Stimulated activated CD8-positive, alpha-beta memory T cell treated with anti-CD3 and anti-CD28 coated beads, Interleukin-4, amount 100 ng/mL, for 1 hour (primary cell): Measurements from ENCODE around the gene ZMAT5.

Experiments used
- DNase-seq, 2 donors: peaks; one replicate each; pipeline ENCODE4 v3.0.0-alpha.2; 2020; ENCODE audit warnings: low read depth in 2 of 2, low spot score in 1 of 2

Gene ZMAT5

DNA sequence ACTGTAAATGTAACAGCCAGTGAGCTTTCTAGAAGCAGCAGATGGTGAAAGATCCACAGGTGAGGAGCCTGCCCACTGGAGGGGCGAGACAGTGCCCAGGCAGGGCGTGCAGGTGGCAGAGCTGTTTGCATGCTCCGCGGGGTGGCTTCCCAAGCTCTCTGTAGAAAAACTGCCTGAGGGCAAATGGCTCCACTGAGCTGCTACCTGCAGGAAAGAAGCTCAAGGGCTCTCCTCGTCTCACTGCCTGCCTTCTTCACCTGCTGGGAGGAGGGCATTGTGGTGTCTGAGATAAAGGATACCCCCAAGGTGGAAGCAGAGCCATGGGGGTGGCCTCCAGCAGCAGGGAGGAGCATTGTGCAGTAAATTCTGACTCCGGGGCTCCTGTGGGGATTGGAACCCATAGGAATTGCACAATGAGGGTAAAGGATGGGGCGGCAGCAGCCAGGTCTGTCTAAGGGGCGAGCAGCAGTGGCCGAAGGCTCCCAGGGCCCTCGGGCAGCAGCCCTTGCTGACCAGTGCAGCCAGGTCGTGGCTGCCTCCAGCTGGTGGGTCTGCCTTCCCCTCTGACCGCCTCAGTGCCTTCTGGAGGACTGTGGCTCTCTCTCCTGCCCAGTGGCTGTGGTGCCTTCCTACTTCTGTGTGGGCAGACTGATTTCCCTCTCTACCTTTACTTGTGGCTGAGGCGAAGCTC lies 75.0 kb downstream of the ZMAT5 start:
- no peak for DNase-seq

- no peak for DNase-seq
These were observed 76.3 kb downstream of the ZMAT5 start for GRCh38 chr22:29690476-29690875.

DNA sequence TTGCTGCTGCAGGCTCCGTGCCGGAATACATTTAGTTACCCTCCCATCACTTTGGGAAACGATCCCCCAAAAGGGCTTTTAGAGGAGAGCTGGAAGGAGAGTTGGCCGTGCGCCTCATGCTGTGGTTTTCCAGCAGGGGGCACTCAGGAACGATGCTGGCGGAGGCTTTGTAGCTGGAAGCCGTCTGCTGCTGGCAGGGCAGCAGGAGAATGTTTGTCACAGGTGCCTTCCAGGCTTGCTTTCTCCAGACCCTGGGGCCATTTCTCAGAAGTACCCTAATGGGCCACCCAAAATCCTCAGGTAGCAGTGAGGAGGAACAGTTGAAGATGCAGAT lies 77.0 kb downstream of the ZMAT5 start:
- no peak for DNase-seq

DNA sequence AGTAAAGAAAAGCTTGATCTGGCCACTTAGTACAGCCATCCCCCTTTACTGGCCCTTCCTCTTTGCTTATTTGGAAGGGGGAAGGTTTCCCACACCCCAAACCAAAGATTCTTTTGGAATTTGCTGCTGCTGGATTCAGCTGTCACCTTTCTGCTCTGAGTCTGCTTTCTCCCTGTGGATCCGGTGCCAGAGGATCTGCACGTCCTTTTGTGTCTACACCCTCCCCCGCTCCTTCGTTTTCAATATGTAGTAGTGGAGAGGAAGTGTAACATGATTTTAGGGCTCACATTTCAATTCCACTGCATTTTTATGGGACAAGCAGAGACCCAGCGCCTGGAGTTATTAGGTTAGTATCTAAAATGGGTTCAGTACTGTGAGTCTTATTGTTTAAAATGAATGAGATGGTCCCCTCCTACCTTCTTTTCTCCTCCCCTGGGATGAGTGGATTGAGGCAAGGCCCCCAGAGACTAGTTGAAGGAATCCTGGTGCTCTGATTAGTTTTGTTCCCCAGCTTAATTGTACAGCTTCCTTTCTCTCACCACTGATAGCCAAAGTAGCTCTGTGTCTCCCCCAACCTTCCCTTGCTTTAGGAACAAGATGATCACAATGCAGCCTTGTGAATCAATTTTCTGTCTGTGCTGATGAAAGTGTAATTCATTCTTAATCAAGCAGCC lies 77.5 kb downstream of the ZMAT5 start:
- no peak for DNase-seq

- no peak for DNase-seq
These were observed 82.6 kb downstream of the ZMAT5 start for GRCh38 chr22:29684244-29684643.

- no peak for DNase-seq
These were observed 83.3 kb downstream of the ZMAT5 start for GRCh38 chr22:29683536-29683935.
